D721Med (cell line): Measurements from ENCODE around the gene SHB.

Source experiments
- DNase-seq: peaks from one replicate; pipeline ENCODE4 v3.0.0; 2011; ENCODE audit warnings: low spot score; ENCODE audit not compliant: insufficient read length
- FAIRE-seq: peaks from 2 replicates; lab custom pipeline; 2011; peaks lifted over from hg19 to GRCh38; lab: Jason Lieb, UNC
- TF ChIP-seq, protein P1 (sequence below): IDR thresholded peaks from 2 replicates; pipeline ENCODE4 v1.5.1; 2012; ENCODE audit warnings: mild to moderate bottlenecking, control low read depth; ENCODE audit not compliant: insufficient read depth; ENCODE audit errors: missing control alignments

The SHB gene

GRCh38 chr9:37954581-37954981 lies 114.4 kb downstream of the SHB start:
- DNase-seq, result no peak
- no peak for FAIRE-seq
- TF ChIP-seq, protein P1, sequence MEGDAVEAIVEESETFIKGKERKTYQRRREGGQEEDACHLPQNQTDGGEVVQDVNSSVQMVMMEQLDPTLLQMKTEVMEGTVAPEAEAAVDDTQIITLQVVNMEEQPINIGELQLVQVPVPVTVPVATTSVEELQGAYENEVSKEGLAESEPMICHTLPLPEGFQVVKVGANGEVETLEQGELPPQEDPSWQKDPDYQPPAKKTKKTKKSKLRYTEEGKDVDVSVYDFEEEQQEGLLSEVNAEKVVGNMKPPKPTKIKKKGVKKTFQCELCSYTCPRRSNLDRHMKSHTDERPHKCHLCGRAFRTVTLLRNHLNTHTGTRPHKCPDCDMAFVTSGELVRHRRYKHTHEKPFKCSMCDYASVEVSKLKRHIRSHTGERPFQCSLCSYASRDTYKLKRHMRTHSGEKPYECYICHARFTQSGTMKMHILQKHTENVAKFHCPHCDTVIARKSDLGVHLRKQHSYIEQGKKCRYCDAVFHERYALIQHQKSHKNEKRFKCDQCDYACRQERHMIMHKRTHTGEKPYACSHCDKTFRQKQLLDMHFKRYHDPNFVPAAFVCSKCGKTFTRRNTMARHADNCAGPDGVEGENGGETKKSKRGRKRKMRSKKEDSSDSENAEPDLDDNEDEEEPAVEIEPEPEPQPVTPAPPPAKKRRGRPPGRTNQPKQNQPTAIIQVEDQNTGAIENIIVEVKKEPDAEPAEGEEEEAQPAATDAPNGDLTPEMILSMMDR, result no peak

DNA sequence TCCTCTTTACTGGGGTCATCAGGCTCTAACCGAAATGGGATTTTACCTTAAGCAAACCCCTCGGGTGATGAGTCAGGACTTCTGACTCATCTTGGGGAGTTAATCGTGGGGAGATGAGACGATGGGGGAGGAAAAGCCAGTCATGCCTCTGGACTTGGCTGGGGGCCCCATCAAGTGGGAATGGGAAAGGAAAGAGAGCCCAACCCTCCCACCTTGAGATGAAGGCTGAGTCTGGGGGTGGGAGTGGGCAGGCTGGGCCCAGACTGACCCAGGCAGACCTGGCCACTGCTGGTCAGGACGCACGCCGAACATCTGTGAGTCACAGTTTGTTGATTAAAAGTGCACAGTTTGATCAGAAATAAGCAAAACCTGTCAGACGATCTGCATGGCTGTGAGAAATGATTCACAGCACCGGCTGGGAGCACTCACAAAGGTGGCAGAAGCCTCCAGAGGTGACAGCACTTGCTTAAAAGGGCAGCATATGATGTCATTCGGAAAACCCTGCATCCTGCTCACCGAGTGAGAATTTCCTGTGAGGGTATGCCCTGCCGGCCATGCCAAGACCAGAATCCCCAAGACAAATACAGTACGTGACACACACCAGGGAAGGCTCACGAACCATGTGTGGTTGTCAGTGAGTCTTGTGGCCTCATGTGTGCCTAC lies 115.1 kb downstream of the SHB start:
- FAIRE-seq, result no peak
- DNase-seq, result no peak
- TF ChIP-seq, protein P1, result no peak

GRCh38 chr9:37953206-37953774 lies 115.7 kb downstream of the SHB start:
- DNase-seq, result no peak
- no peak for FAIRE-seq
- TF ChIP-seq, protein P1, result no peak

GRCh38 chr9:37952731-37953130 lies 116.3 kb downstream of the SHB start:
- TF ChIP-seq, protein P1, result no peak
- DNase-seq, result no peak
- no peak for FAIRE-seq

GRCh38 chr9:37951671-37952449 lies 117.2 kb downstream of the SHB start:
- TF ChIP-seq, protein P1, result no peak
- FAIRE-seq (no peak), DNase-seq (no peak)

- TF ChIP-seq, protein P1, result no peak
- FAIRE-seq, result no peak
These were observed 118.5 kb downstream of the SHB start for GRCh38 chr9:37950561-37950960.

More at GRCh38 chr9:37950561-37950960, 118.5 kb downstream of the SHB start:
- DNase-seq, result no peak
